Right hindlimb (tissue), 1 donor: ENCODE results near the gene GOT2.
"Not testable (repeated sequence)": the region's sequence is repeated elsewhere in the genome, so short reads cannot be mapped to it uniquely, and the experiment has no call there.

Experiments used
- DNase-seq: peaks from one replicate; pipeline ENCODE4 v3.0.0-alpha.2; 2018

Gene GOT2

GRCh38 chr16:58733671-58734458 lies at the start of gene GOT2:
GOT2 (minus strand) TSS chr16:58734316; CDS start chr16:58734228, 88 bp downstream.
- DNase-seq = peak; percentile 90

- not testable (repeated sequence) for DNase-seq
Observed at GRCh38 chr16:58779291-58779690, 45.2 kb upstream of the GOT2 start.

GRCh38 chr16:58773870-58774269 lies 39.8 kb upstream of the GOT2 start:
- no peak for DNase-seq

- DNase-seq = no peak
Observed at GRCh38 chr16:58768145-58768544, 34.0 kb upstream of the GOT2 start.

GRCh38 chr16:58767581-58767980 lies 33.5 kb upstream of the GOT2 start:
- no peak for DNase-seq

- DNase-seq = no peak
Observed at GRCh38 chr16:58756650-58757332, 22.7 kb upstream of the GOT2 start.

- peak; percentile 74 for DNase-seq
Observed at GRCh38 chr16:58755989-58756649, 22.0 kb upstream of the GOT2 start.

- DNase-seq = peak; percentile 25
Observed at GRCh38 chr16:58753711-58754134, 19.6 kb upstream of the GOT2 start.

GRCh38 chr16:58744497-58744896 lies 10.4 kb upstream of the GOT2 start:
- no peak for DNase-seq

GRCh38 chr16:58741976-58742375 lies 7.9 kb upstream of the GOT2 start:
- no peak for DNase-seq

- DNase-seq = no peak
Observed at GRCh38 chr16:58741166-58741565, 7.0 kb upstream of the GOT2 start.

- DNase-seq = no peak
Observed at GRCh38 chr16:58738672-58739296, 4.7 kb upstream of the GOT2 start.

- not testable (repeated sequence) for DNase-seq
Observed at GRCh38 chr16:58736341-58736740, 2.2 kb upstream of the GOT2 start.

GRCh38 chr16:58734459-58734787 lies 307 bp upstream of the GOT2 start:
- no peak for DNase-seq

GRCh38 chr16:58733248-58733670 lies 857 bp downstream of the GOT2 start:
- DNase-seq = no peak

GRCh38 chr16:58732545-58733247 lies 1.4 kb downstream of the GOT2 start:
- peak; percentile 53 for DNase-seq

- no peak for DNase-seq
Observed at GRCh38 chr16:58730724-58731370, 3.3 kb downstream of the GOT2 start.

- DNase-seq = no peak
Observed at GRCh38 chr16:58727796-58728568, 6.1 kb downstream of the GOT2 start.

- DNase-seq = no peak
Observed at GRCh38 chr16:58727028-58727781, 6.9 kb downstream of the GOT2 start.

GRCh38 chr16:58723109-58723508 lies 11.0 kb downstream of the GOT2 start:
- no peak for DNase-seq

GRCh38 chr16:58717994-58718393 lies 16.1 kb downstream of the GOT2 start:
- no peak for DNase-seq
